ACHN (cell line): Measurements from ENCODE around the gene SIL1.

ENCODE experiments used
- DNase-seq: peaks from one replicate; pipeline ENCODE4 v3.0.0-alpha.2; 2015
- in situ Hi-C: cut with HindIII; loops from 2 replicates; pipeline ENCODE4 v1.10.0; 2017; ENCODE audit warnings: low sequenced_read_pairs, low pct_ligation_motif_present, low pct_unique_long_range_greater_than_20kb

SIL1 gene

GRCh38 chr5:139151902-139152301 lies 46.3 kb downstream of the SIL1 start:
- no peak for DNase-seq
- in situ Hi-C loops = no loop called here

- in situ Hi-C loops = no loop called here
- DNase-seq = no peak
Measured at GRCh38 chr5:139150367-139150999, 47.7 kb downstream of the SIL1 start.

GRCh38 chr5:139149477-139150199 lies 48.5 kb downstream of the SIL1 start:
- no peak for DNase-seq
- in situ Hi-C loops = no loop called here

DNA sequence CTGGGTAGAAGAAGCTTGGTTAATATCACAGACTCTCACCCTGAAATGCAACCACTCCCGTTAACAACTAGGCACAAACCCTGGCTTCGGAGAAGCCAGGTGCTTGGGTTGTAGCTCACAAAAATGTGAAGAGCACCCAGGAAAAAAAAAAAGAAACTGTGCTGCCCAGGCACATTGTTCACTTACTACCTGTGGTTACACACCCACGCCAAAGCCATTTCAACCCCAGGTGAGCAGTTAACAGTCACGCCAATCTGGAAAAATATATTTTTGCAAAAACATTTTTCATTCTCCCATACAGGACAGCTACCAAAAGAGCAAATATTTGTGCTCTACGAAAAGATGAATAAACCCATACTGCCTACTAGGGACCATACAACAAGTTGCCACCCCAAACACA lies 49.2 kb downstream of the SIL1 start:
- no peak for DNase-seq
- in situ Hi-C loops = no loop called here

- in situ Hi-C loops = no loop called here
Measured at GRCh38 chr5:139148306-139148705, 49.9 kb downstream of the SIL1 start.

DNA sequence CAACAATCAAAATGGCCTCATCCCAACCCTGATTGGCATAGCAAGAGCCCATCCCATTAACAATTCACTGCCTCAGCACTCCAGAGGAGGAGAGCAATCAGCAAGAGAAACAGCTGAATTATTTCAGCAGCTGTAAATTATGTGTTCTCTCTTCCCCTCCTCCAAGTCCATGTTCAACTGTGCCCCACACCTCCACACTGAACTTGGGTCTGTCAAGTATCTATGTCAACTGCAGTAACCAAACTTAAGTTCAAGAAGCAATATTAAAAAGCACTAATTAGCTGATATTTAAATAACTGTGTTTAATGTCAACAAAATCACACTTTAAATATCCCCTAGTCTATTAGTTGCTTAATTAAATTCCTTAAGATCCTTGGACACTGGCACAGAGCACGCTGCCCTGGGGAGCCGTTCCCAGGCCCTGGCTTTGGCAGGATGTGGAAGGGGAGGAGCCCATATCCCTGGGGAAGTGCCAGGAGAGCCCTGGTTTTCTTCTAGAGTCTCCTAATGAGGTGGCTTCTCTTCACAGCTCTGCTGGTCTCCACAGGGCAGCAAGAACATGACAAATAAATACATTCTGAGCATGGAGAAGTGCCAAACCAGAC lies 50.6 kb downstream of the SIL1 start:
- in situ Hi-C loops = no loop called here
- DNase-seq = peak; percentile 14

More at GRCh38 chr5:139148306-139148705, 49.9 kb downstream of the SIL1 start:
- DNase-seq = no peak

DNA sequence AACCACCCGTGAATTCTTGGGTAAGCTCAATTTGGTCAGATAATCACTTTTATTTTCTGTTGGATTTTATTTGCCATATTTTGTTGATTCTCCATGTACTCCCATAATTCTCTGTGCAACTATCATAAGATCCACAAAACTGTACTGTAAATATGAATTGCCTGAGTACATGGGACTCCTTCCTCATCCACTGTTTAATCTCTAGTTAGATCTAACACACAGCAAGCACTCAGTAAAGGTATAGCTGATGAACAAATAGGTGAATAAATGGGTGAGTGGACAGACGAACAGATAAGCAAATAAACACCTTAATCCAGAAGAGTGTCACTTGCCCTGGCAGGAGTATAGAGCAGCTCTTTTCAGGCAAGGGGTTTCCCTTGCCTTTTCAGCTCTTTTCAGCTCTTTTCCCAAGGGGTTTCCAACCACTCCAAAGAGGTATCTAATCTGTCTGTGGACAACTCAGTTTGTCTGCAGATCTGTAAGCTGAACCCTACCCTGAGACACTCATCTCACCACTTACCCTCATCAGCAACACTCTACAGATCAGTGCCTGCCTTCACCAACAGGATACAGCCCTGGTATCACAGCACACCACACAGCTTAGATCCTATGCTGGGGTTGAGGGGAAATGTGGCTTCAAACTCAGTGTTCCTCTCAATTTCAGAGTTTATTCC lies 51.2 kb downstream of the SIL1 start:
- in situ Hi-C loops = no loop called here
- DNase-seq = no peak

- no peak for DNase-seq
- in situ Hi-C loops = no loop called here
Measured at GRCh38 chr5:139141446-139142204, 56.5 kb downstream of the SIL1 start.

DNA sequence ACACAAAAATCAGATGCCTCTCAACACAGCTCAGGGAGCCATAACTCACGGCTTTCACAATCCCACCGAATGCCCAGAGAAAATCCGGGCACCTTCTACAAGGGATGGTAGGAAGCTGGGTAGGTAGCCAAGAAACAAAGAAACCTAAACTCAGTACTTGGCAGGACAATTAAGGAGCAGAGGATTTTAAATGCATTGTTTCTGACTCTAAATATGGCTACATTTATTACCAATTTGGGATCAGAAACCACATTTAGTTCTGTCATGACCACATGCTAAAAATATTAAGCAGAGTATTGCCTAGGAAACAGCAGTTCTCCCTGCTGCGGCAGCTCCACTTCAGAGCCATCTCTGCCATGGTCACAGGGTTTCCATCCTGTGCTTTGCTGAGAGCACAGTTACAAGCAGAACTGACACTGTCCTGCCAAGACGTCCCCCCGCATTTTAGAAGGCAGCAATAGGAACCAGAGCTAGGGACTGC lies 57.5 kb downstream of the SIL1 start:
- no peak for DNase-seq

GRCh38 chr5:139138809-139139208 lies 59.4 kb downstream of the SIL1 start:
- DNase-seq = peak; percentile 65
- in situ Hi-C loops = no loop called here

More for the DNA sequence above, 57.5 kb downstream of the SIL1 start:
- in situ Hi-C loops = no loop called here

- in situ Hi-C loops = no loop called here
- no peak for DNase-seq
Measured at GRCh38 chr5:139138109-139138508, 60.1 kb downstream of the SIL1 start.

GRCh38 chr5:139137697-139138096 lies 60.5 kb downstream of the SIL1 start:
- DNase-seq = peak; percentile 25

DNA sequence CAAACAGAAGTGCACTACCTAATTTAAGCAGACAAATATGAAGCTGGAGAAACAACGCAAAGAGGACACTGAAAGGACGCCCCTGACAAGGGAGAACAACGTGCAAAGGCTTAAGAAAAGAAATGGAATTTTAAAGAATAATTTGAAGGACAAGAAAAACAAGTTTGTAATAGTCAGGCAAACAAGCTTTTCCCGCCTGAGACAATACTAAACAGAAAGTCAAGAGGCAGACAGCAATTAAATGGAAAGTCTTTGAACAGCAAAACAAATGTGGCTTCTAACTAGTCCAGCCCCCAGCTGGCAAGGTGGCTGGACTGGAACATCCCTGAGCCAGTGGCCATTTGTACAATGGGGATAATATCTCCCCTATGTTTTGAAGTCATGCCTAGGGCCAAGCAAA lies 63.3 kb downstream of the SIL1 start:
- DNase-seq = no peak
- in situ Hi-C loops = no loop called here

More at GRCh38 chr5:139137697-139138096, 60.5 kb downstream of the SIL1 start:
- in situ Hi-C loops = no loop called here

DNA sequence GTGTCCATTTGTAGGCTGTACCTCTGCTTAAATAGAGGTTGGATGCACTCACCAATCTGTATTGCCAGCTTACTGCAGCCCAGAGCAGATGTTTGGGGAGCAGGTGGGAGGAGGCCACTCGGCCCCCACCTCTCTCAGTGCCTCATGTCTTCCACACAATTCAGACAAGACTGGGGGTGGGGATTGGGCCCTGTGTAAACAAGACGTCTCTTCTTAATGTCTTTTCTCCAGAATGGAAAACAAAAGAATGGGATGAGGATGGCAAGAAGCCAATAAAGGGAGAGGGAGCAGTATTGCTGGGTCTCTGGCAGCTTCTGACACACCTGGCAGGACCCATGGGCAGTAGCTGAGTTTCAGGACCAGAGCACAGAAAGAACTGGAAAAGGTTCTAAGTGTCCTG lies 64.9 kb downstream of the SIL1 start:
- in situ Hi-C loops = no loop called here
- DNase-seq = no peak

GRCh38 chr5:139132515-139132914 lies 65.7 kb downstream of the SIL1 start:
- DNase-seq = no peak
- in situ Hi-C loops = no loop called here

- DNase-seq = no peak
- in situ Hi-C loops = no loop called here
Measured at GRCh38 chr5:139131921-139132432, 66.2 kb downstream of the SIL1 start.

DNA sequence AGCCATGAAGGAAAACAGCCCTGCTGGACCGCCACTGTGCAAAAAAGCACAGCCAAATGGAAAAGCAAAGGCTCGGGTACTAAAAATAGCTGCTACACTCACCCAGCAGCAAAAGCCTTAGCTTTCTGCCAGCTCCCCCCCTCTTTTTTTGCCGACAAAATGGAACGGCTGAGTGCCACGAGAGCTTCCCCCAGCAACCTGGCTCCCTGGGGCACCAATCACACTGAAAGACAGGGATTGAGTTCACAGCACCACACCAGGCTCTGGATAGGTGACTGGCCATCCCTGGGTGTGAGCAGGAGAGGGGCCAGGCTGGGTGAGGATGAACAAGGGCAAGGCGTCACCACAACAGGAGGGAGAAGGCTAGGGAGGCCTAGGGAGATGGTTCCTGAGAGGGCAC lies 66.7 kb downstream of the SIL1 start:
- no peak for DNase-seq
- in situ Hi-C loops = no loop called here

GRCh38 chr5:139131062-139131461 lies 67.1 kb downstream of the SIL1 start:
- no peak for DNase-seq
- in situ Hi-C loops = no loop called here
